GM23338 (cell line): Measurements from ENCODE around the gene CD244. TPM values are rescaled to one million over a fixed set of nuclear protein-coding genes. Genes with fewer than 3 reads are reported as not detected.

Experiments
- ATAC-seq: fragments of 200-7000 bp; cut with Tn5 transposase; 3 replicates; pipeline ENCODE4 v1.9.1; 2020
- DNase-seq: peaks from one replicate; pipeline ENCODE4 v3.0.0-alpha.2; 2015; ENCODE audit warnings: low spot score
- H2AFZ ChIP-seq: fragments of 200-600 bp; sonication (generic); 2 replicates; pipeline ENCODE4 v1.8.0; 2016; ENCODE audit warnings: antibody characterized with exemption, mild to moderate bottlenecking, moderate library complexity
- H3F3A ChIP-seq: fragments of 200-600 bp; sonication (generic); replicated peaks from 2 replicates; pipeline ENCODE4 v1.8.0; 2017; ENCODE audit warnings: antibody characterized with exemption, mixed run types, low read depth
- H3K27ac ChIP-seq: fragments of 200-600 bp; sonication (generic); 2 replicates; pipeline ENCODE4 v1.6.1; 2016; ENCODE audit warnings: low read depth
- H3K27me3 ChIP-seq: fragments of 200-600 bp; sonication (generic); 2 replicates; pipeline ENCODE4 v1.8.0; 2016; ENCODE audit warnings: mild to moderate bottlenecking, mixed run types, moderate library complexity; ENCODE audit not compliant: insufficient read depth
- H3K36me3 ChIP-seq: fragments of 200-600 bp; sonication (generic); 2 replicates; pipeline ENCODE4 v1.8.0; 2016; ENCODE audit warnings: mild to moderate bottlenecking; ENCODE audit not compliant: insufficient read depth
- H3K4me1 ChIP-seq: fragments of 200-600 bp; sonication (generic); 2 replicates; pipeline ENCODE4 v1.8.0; 2016; ENCODE audit warnings: mild to moderate bottlenecking, moderate library complexity; ENCODE audit not compliant: insufficient read depth
- H3K4me2 ChIP-seq: fragments of 200-600 bp; sonication (generic); 2 replicates; pipeline ENCODE4 v1.7.1; 2017; ENCODE audit warnings: mixed run types
- H3K4me3 ChIP-seq: fragments of 200-600 bp; sonication (generic); 2 replicates; pipeline ENCODE4 v1.6.1; 2016; ENCODE audit warnings: mixed run types
- H3K79me2 ChIP-seq: fragments of 200-600 bp; sonication (generic); replicated peaks from 2 replicates; pipeline ENCODE4 v1.8.0; 2017; ENCODE audit warnings: mild to moderate bottlenecking; ENCODE audit not compliant: insufficient read depth
- H3K9me2 ChIP-seq: fragments of 200-600 bp; sonication (generic); 2 replicates; pipeline ENCODE4 v1.8.0; 2017; ENCODE audit not compliant: insufficient read depth
- H4K20me1 ChIP-seq: fragments of 200-600 bp; sonication (generic); replicated peaks from 2 replicates; pipeline ENCODE4 v1.8.0; 2017; ENCODE audit warnings: mild to moderate bottlenecking; ENCODE audit not compliant: insufficient read depth
- H3K27ac Mint-ChIP-seq: 2 replicates; pipeline ENCODE4 v1.8.0; 2020; ENCODE audit warnings: inconsistent platforms, mild to moderate bottlenecking, moderate library complexity, mixed read lengths
- H3K27me3 Mint-ChIP-seq: 3 replicates; pipeline ENCODE4 v1.8.0; 2022; ENCODE audit warnings: low read depth, mild to moderate bottlenecking, moderate library complexity, mixed read lengths, inconsistent platforms; ENCODE audit not compliant: insufficient read depth, poor library complexity
- H3K36me3 Mint-ChIP-seq: 3 replicates; pipeline ENCODE4 v1.8.0; 2021; ENCODE audit warnings: low read depth, mild to moderate bottlenecking, inconsistent platforms, moderate library complexity, mixed read lengths
- H3K4me1 Mint-ChIP-seq: 3 replicates; pipeline ENCODE4 v1.8.0; 2020; ENCODE audit warnings: mild to moderate bottlenecking, inconsistent platforms, mixed read lengths
- H3K4me3 Mint-ChIP-seq: 3 replicates; pipeline ENCODE4 v1.8.0; 2021; ENCODE audit warnings: moderate library complexity, mild to moderate bottlenecking, inconsistent platforms, mixed read lengths
- H3K9me3 Mint-ChIP-seq: 3 replicates; pipeline ENCODE4 v1.8.0; 2020; ENCODE audit warnings: moderate library complexity, mild to moderate bottlenecking, inconsistent platforms, mixed read lengths
- POLR2AphosphoS5 ChIP-seq: IDR thresholded peaks from 2 replicates; pipeline ENCODE4 v1.6.1; 2016; ENCODE audit warnings: antibody characterized with exemption, low read depth
- polyA plus RNA-seq: library from polyadenylated mRNA; unstranded; fragments of >200 nt; fragmentation: Nextera tagmentation; extraction: Ambion mirVana; gene quantifications from 2 replicates; pipeline ENCODE4 v1.2.1, GENCODE V29; 2016
- total RNA-seq: library from RNA; depleted of rRNA; stranded (reverse); fragments of >200 nt; shearing (Covaris generic); gene quantifications from 2 replicates; pipeline ENCODE4 v1.2.3, GENCODE V29; 2014
- TF ChIP-seq, protein P1 (sequence below): fragments of 250-450 bp; sonication (Bioruptor Pico); IDR thresholded peaks from 2 replicates; pipeline ENCODE4 v1.5.0; 2020; ENCODE audit warnings: mild to moderate bottlenecking, moderate library complexity
- TF ChIP-seq, protein P2 (sequence below), 2 experiments: fragments of 200-600 bp in 1 of 2; sonication (generic) in 1 of 2; conservative IDR thresholded peaks; 2 replicates each; pipeline versions ENCODE4 v1.5.1 to v1.6.1; 2016 to 2017; ENCODE audit warnings: antibody characterized with exemption in 2 of 2, low read depth in 2 of 2, mild to moderate bottlenecking in 2 of 2, moderate library complexity in 1 of 2

The CD244 gene
- total and polyA plus RNA-seq, 2 experiments from 2014 or later = not detected

DNA sequence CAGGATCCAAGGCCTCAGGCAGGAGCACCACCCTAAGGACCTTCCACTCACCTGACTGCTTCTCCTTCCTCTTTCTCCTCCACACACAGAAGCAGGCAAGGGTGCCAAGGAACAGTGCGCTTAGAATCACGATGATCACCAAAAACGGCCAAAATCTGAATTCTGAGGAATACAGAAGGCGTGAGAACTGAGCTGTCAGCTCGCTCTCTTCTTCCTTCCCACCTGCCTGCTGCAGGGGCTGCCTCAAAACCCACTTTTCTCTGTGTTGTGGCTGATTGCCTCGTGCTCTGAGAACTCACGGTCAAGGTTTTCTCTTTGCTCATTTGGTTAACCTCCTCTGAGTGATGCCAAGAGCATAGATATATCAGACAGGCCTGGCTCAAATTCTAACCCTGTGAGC is 23.8 kb downstream of the CD244 start (continued):
- TF ChIP-seq, protein P1, sequence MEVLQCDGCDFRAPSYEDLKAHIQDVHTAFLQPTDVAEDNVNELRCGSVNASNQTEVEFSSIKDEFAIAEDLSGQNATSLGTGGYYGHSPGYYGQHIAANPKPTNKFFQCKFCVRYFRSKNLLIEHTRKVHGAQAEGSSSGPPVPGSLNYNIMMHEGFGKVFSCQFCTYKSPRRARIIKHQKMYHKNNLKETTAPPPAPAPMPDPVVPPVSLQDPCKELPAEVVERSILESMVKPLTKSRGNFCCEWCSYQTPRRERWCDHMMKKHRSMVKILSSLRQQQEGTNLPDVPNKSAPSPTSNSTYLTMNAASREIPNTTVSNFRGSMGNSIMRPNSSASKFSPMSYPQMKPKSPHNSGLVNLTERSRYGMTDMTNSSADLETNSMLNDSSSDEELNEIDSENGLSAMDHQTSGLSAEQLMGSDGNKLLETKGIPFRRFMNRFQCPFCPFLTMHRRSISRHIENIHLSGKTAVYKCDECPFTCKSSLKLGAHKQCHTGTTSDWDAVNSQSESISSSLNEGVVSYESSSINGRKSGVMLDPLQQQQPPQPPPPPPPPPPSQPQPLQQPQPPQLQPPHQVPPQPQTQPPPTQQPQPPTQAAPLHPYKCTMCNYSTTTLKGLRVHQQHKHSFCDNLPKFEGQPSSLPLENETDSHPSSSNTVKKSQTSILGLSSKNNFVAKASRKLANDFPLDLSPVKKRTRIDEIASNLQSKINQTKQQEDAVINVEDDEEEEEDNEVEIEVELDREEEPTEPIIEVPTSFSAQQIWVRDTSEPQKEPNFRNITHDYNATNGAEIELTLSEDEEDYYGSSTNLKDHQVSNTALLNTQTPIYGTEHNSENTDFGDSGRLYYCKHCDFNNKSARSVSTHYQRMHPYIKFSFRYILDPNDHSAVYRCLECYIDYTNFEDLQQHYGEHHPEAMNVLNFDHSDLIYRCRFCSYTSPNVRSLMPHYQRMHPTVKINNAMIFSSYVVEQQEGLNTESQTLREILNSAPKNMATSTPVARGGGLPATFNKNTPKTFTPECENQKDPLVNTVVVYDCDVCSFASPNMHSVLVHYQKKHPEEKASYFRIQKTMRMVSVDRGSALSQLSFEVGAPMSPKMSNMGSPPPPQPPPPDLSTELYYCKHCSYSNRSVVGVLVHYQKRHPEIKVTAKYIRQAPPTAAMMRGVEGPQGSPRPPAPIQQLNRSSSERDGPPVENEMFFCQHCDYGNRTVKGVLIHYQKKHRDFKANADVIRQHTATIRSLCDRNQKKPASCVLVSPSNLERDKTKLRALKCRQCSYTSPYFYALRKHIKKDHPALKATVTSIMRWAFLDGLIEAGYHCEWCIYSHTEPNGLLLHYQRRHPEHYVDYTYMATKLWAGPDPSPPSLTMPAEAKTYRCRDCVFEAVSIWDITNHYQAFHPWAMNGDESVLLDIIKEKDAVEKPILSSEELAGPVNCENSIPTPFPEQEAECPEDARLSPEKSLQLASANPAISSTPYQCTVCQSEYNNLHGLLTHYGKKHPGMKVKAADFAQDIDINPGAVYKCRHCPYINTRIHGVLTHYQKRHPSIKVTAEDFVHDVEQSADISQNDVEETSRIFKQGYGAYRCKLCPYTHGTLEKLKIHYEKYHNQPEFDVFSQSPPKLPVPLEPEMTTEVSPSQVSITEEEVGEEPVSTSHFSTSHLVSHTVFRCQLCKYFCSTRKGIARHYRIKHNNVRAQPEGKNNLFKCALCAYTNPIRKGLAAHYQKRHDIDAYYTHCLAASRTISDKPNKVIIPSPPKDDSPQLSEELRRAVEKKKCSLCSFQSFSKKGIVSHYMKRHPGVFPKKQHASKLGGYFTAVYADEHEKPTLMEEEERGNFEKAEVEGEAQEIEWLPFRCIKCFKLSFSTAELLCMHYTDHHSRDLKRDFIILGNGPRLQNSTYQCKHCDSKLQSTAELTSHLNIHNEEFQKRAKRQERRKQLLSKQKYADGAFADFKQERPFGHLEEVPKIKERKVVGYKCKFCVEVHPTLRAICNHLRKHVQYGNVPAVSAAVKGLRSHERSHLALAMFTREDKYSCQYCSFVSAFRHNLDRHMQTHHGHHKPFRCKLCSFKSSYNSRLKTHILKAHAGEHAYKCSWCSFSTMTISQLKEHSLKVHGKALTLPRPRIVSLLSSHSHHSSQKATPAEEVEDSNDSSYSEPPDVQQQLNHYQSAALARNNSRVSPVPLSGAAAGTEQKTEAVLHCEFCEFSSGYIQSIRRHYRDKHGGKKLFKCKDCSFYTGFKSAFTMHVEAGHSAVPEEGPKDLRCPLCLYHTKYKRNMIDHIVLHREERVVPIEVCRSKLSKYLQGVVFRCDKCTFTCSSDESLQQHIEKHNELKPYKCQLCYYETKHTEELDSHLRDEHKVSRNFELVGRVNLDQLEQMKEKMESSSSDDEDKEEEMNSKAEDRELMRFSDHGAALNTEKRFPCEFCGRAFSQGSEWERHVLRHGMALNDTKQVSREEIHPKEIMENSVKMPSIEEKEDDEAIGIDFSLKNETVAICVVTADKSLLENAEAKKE (CRISPR knock-in tag) = no peak

DNA sequence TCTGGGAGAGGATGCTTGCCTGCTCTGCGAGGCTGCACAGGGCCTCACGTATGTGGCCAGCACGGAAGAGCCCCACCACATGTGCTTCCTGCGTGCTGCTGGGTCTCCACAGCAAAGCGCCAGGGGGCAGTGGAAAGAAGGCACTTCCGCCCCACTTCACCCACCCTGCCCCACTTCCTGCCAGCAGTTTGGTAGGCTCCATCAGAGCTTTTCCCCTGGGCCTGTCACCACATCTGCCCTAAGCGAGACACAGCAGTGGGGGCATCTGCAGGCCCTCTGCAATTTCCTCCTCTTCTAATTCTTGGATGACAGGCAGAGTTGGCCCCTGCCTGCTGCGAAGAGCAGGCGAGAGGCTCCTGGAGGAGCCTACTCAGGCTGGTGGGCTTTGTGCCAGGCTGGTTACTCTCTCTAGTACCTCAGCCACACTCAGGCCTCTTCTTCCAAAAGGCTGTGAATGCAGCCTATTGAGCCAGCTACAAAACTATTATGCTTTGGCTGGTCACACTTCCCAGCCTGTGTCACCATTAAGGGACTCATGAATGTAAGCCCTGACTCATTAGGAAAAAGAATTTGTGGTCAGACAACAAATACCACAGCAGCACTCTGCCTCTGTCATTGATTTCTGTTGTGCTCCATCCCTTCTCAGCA is 25.0 kb downstream of the CD244 start:
- peaks cover 2% of the 10 kb centered on the region for H3K27me3 Mint-ChIP-seq
- no peak for TF ChIP-seq POLR2AphosphoS5
- TF ChIP-seq, protein P2, sequence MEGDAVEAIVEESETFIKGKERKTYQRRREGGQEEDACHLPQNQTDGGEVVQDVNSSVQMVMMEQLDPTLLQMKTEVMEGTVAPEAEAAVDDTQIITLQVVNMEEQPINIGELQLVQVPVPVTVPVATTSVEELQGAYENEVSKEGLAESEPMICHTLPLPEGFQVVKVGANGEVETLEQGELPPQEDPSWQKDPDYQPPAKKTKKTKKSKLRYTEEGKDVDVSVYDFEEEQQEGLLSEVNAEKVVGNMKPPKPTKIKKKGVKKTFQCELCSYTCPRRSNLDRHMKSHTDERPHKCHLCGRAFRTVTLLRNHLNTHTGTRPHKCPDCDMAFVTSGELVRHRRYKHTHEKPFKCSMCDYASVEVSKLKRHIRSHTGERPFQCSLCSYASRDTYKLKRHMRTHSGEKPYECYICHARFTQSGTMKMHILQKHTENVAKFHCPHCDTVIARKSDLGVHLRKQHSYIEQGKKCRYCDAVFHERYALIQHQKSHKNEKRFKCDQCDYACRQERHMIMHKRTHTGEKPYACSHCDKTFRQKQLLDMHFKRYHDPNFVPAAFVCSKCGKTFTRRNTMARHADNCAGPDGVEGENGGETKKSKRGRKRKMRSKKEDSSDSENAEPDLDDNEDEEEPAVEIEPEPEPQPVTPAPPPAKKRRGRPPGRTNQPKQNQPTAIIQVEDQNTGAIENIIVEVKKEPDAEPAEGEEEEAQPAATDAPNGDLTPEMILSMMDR (conservative IDR thresholded peaks at IDR 0.05; ENCODE audit: low read depth in 2 of 2) = peak in 1 of 2 experiments; percentile 35; a peak in 1 of 4 replicates

More for the DNA sequence above, 25.0 kb downstream of the CD244 start:
- Histone ChIP-seq H3K27me3 (no peaks in the 10 kb centered on the region), H3K4me3 (no peak overlapping the region), H2AFZ (peak overlapping the region; percentile 59), H3K27ac (no peak overlapping the region), H3K4me2 (no peak overlapping the region), H3K79me2 (no peaks in the 10 kb centered on the region), H4K20me1 (no peaks in the 10 kb centered on the region), H3K4me1 (peaks cover 11% of the 10 kb centered on the region), H3K9me2 (no peaks in the 10 kb centered on the region), H3F3A (no peaks in the 10 kb centered on the region), H3K36me3 (no peaks in the 10 kb centered on the region)
- Mint-ChIP-seq H3K27ac (no peak overlapping the region), H3K36me3 (no peaks in the 10 kb centered on the region), H3K9me3 (no peaks in the 10 kb centered on the region), H3K4me3 (no peak overlapping the region), H3K4me1 (peaks cover 15% of the 10 kb centered on the region)
- no peak for DNase-seq
- ATAC-seq = peak; percentile 46
